Dermis microvascular lymphatic vessel endothelial cell (primary cell): ENCODE data around the gene NPIPA1. TPM values are rescaled to one million over a fixed set of nuclear protein-coding genes. Genes with fewer than 3 reads are reported as not detected.
A peak's percentile ranks its signal among the peaks of the same experiment; 100 is the strongest.
"Not testable (repeated sequence)": the region's sequence is repeated elsewhere in the genome, so short reads cannot be mapped to it uniquely, and the experiment has no call there.

Experiments used
- DNase-seq, 2 donors: peaks; one replicate each; pipeline versions ENCODE4 v3.0.0 to v3.0.0-alpha.2; 2010; ENCODE audit warnings: low read depth in 2 of 2
- total RNA-seq: library from RNA; depleted of rRNA; stranded (reverse); fragments of >200 nt; gene quantifications from 2 replicates; pipeline ENCODE4 v1.2.1, GENCODE V29; 2014

Gene NPIPA1
- total RNA-seq, 1 donor from 2014 or later: 11.3 TPM

- not testable (repeated sequence) for DNase-seq
Observed at GRCh38 chr16:14976971-14977736, 39.9 kb downstream of the NPIPA1 start.

GRCh38 chr16:14978281-14978680 is 41.0 kb downstream of the NPIPA1 start:
- DNase-seq: not testable (repeated sequence)

- DNase-seq: not testable (repeated sequence)
Observed at GRCh38 chr16:14978908-14979307, 41.7 kb downstream of the NPIPA1 start.

GRCh38 chr16:14981234-14981633 is 44.0 kb downstream of the NPIPA1 start:
- not testable (repeated sequence) for DNase-seq

GRCh38 chr16:14982521-14982920 is 45.3 kb downstream of the NPIPA1 start:
- not testable (repeated sequence) for DNase-seq

- not testable (repeated sequence) for DNase-seq
Observed at GRCh38 chr16:14988092-14988491, 50.8 kb downstream of the NPIPA1 start.

GRCh38 chr16:14988661-14989191 is 51.5 kb downstream of the NPIPA1 start:
- DNase-seq: not testable (repeated sequence)

- not testable (repeated sequence) for DNase-seq
Observed at GRCh38 chr16:14989291-14990281, 52.3 kb downstream of the NPIPA1 start.

GRCh38 chr16:14993277-14994151 is 56.3 kb downstream of the NPIPA1 start:
- DNase-seq: not testable (repeated sequence)

GRCh38 chr16:14996702-14997101 is 59.5 kb downstream of the NPIPA1 start:
- peak in 1 of 2 donors; percentile 7 for DNase-seq

GRCh38 chr16:14998300-14998699 is 61.1 kb downstream of the NPIPA1 start:
- DNase-seq: not testable (repeated sequence)

- not testable (repeated sequence) for DNase-seq
Observed at GRCh38 chr16:14999845-15000244, 62.6 kb downstream of the NPIPA1 start.

Other genes with a start within 250 kb of the NPIPA1 start
- gene PLA2G10, start 243.1 kb upstream of the NPIPA1 start, total RNA-seq: not detected in 2 replicates
- gene NPIPA3, start 234.0 kb upstream of the NPIPA1 start, total RNA-seq: 0.25 and 0.26 TPM in 2 replicates
- gene NPIPA2, start 194.9 kb upstream of the NPIPA1 start, total RNA-seq: 0.26 TPM in 1 of 2 replicates, not detected in the other
- 89.6 and 121 TPM in 2 replicates for gene NOMO1, start 103.7 kb upstream of the NPIPA1 start, total RNA-seq
- gene PDXDC1, start 37.6 kb downstream of the NPIPA1 start, total RNA-seq: 79.7 and 113 TPM in 2 replicates
- gene NTAN1, start 118.6 kb downstream of the NPIPA1 start, total RNA-seq: 150 and 228 TPM in 2 replicates
- 27.3 and 36.3 TPM in 2 replicates for gene RRN3, start 156.8 kb downstream of the NPIPA1 start, total RNA-seq